ENCODE measurements around the gene EGLN1.
"Not testable (repeated sequence)": the region's sequence is repeated elsewhere in the genome, so short reads cannot be mapped to it uniquely, and the experiment has no call there.

Gene EGLN1

GRCh38 chr1:231421971-231422797 lies at the start of gene EGLN1:
Gene EGLN1, minus strand, starts transcription at chr1:231422287. Its CDS starts 399 bp downstream, at chr1:231421888.
- peak; percentile 72 for DNase-seq (ENCODE audit: low read depth)

GRCh38 chr1:231471500-231471899 lies 49.4 kb upstream of the EGLN1 start:
- DNase-seq (ENCODE audit: low read depth): not testable (repeated sequence)

- not testable (repeated sequence) for DNase-seq (ENCODE audit: low read depth)
Measured at GRCh38 chr1:231471027-231471426, 48.9 kb upstream of the EGLN1 start.

- DNase-seq (ENCODE audit: low read depth): no peak
Measured at GRCh38 chr1:231467986-231468385, 45.9 kb upstream of the EGLN1 start.

- no peak for DNase-seq (ENCODE audit: low read depth)
Measured at GRCh38 chr1:231465051-231465450, 43.0 kb upstream of the EGLN1 start.

- no peak for DNase-seq (ENCODE audit: low read depth)
Measured at GRCh38 chr1:231463541-231463940, 41.5 kb upstream of the EGLN1 start.

GRCh38 chr1:231460614-231461013 lies 38.5 kb upstream of the EGLN1 start:
- peak; percentile 23 for DNase-seq (ENCODE audit: low read depth)

GRCh38 chr1:231459438-231459837 lies 37.4 kb upstream of the EGLN1 start:
- not testable (repeated sequence) for DNase-seq (ENCODE audit: low read depth)

GRCh38 chr1:231457956-231458355 lies 35.9 kb upstream of the EGLN1 start:
- not testable (repeated sequence) for DNase-seq (ENCODE audit: low read depth)

GRCh38 chr1:231454133-231454532 lies 32.0 kb upstream of the EGLN1 start:
- DNase-seq (ENCODE audit: low read depth): not testable (repeated sequence)

GRCh38 chr1:231446138-231446537 lies 24.1 kb upstream of the EGLN1 start:
- no peak for DNase-seq (ENCODE audit: low read depth)

GRCh38 chr1:231444059-231444458 lies 22.0 kb upstream of the EGLN1 start:
- no peak for DNase-seq (ENCODE audit: low read depth)

- no peak for DNase-seq (ENCODE audit: low read depth)
Measured at GRCh38 chr1:231443363-231443762, 21.3 kb upstream of the EGLN1 start.

GRCh38 chr1:231442735-231443134 lies 20.6 kb upstream of the EGLN1 start:
- DNase-seq (ENCODE audit: low read depth): no peak

- no peak for DNase-seq (ENCODE audit: low read depth)
Measured at GRCh38 chr1:231432996-231433395, 10.9 kb upstream of the EGLN1 start.

GRCh38 chr1:231431665-231432415 lies 9.8 kb upstream of the EGLN1 start:
- DNase-seq (ENCODE audit: low read depth): no peak

GRCh38 chr1:231430678-231431352 lies 8.7 kb upstream of the EGLN1 start:
- DNase-seq (ENCODE audit: low read depth): not testable (repeated sequence)

GRCh38 chr1:231428377-231428776 lies 6.3 kb upstream of the EGLN1 start:
- no peak for DNase-seq (ENCODE audit: low read depth)

GRCh38 chr1:231424950-231425805 lies 3.1 kb upstream of the EGLN1 start:
- DNase-seq (ENCODE audit: low read depth): no peak

GRCh38 chr1:231423648-231424047 lies 1.6 kb upstream of the EGLN1 start:
- DNase-seq (ENCODE audit: low read depth): no peak

GRCh38 chr1:231422798-231423309 lies 767 bp upstream of the EGLN1 start:
- no peak for DNase-seq (ENCODE audit: low read depth)

Data from activated T-cell treated with anti-CD3 and anti-CD28 coated beads for 1 hour (primary cell).